ENCODE data around the gene KRTAP10-10.

DNA sequence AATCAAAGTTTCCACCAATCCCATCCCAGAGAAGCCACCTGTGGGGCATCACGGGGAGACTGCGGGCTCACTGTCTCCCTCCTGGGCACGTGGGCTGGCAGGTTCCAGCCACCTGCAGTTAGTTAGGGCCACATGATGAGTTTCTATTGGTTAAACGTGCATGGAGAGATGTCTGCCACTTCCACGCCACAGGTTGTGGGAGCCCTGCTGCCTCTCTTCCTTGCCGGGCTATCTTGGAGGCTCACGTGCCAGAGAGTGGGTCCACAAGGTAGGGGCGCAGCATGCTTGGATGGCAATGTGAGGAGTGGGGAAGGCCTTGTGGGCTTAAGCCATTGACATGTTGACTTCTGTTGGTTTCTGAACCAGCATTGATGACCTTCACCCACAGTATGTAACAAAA, 33.2 kb upstream of the KRTAP10-10 start:
- no peak for TF ChIP-seq TAF1 (IDR thresholded peaks at IDR 0.05; ENCODE audit: borderline replicate concordance, low read depth, low read length)
- no peak for TF ChIP-seq POLR2AphosphoS5 (IDR thresholded peaks at IDR 0.05; ENCODE audit: low read depth, low read length)
- no peak for TF ChIP-seq POLR2A (IDR thresholded peaks at IDR 0.05; ENCODE audit: low read depth, low read length)

All from GM12892 (cell line).